GM19452 (cell line): ENCODE results near the gene SLC25A25.
A peak's percentile ranks its signal among the peaks of the same experiment; 100 is the strongest.
"Not testable (repeated sequence)": the region's sequence is repeated elsewhere in the genome, so short reads cannot be mapped to it uniquely, and the experiment has no call there.

Experiments
- ATAC-seq: cut with Tn5 transposase; IDR thresholded peaks from one replicate; pipeline ENCODE4 v1.9.1; 2021; ENCODE audit not compliant: unreplicated experiment

Gene SLC25A25

GRCh38 chr9:128067645-128068385, at the start of gene SLC25A25:
Gene SLC25A25 (plus strand): TSS chr9:128068232. CDS start chr9:128068320, 88 bp downstream.
- peak; percentile 66 for ATAC-seq

DNA sequence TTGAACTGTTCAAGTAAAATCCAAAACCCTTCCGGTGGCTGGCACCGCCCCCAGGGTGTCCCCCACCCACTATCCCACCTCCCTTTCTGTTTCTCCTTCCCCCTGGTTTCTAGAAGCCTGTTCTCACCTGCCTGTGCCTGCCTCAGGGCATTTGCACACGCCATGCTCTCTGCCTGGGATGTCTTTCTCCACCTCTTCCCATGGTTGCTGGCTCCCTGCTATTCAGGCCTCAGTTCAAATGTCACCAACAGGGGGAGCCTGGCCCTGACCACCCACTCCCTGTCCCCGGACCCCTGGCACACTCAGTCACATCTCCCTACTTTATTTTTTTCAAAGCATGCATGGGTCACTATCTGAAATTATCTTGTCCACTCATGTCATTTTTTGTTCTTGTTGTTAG, 47.3 kb upstream of the SLC25A25 start:
- ATAC-seq, result no peak

DNA sequence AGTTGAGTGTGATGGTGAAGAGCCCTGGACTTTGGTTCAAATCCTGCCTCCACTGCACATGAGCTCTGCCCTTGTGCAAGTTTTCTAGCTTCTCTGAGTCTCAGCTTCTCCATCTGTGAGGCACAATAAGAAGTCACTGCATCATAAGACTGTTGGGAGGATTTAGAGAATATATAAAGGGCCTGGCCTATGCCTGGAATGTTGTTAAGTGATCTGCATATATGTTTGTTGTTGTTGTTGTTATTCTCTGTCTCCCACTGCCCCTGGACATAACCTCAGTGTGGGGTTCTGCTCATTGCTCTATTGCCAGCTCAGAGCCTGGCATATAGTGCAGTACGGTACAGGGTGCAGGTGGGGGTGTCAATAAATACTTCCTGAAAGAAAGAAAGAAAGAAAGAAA, 46.9 kb upstream of the SLC25A25 start:
- ATAC-seq, result no peak

GRCh38 chr9:128022886-128023285, 45.1 kb upstream of the SLC25A25 start:
- ATAC-seq, result no peak

- ATAC-seq, result not testable (repeated sequence)
Observed at GRCh38 chr9:128023671-128024070, 44.4 kb upstream of the SLC25A25 start.

GRCh38 chr9:128024761-128025308, 43.2 kb upstream of the SLC25A25 start:
- no peak for ATAC-seq

DNA sequence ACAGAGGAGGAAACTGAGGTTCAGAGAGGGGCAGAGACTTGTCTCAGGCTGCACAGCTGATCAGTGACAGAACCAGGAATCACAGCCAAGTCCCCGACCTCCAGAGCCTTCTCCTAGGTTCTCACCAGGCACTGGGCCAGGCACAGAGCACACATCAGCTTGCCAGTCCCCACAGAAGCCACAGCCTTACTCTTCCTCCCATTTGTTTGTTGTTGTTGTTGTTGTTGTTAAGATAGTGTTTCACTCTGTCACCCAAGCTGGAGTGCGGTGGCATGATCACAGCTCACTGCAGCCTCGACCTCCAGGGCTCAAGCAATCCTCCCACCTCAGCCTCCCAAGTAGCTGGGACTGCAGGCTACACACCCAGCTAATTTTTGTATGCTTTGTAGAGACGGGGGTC, 42.3 kb upstream of the SLC25A25 start:
- no peak for ATAC-seq

- peak; percentile 54 for ATAC-seq
Observed at GRCh38 chr9:128026255-128026772, 41.7 kb upstream of the SLC25A25 start.

- ATAC-seq, result no peak
Observed at GRCh38 chr9:128026773-128027541, 41.1 kb upstream of the SLC25A25 start.

GRCh38 chr9:128027705-128028104, 40.3 kb upstream of the SLC25A25 start:
- ATAC-seq, result no peak

GRCh38 chr9:128033609-128034008, 34.4 kb upstream of the SLC25A25 start:
- ATAC-seq, result no peak

GRCh38 chr9:128034821-128035652, 33.0 kb upstream of the SLC25A25 start:
- ATAC-seq, result no peak

GRCh38 chr9:128036522-128036921, 31.5 kb upstream of the SLC25A25 start:
- not testable (repeated sequence) for ATAC-seq

- not testable (repeated sequence) for ATAC-seq
Observed at GRCh38 chr9:128040783-128041182, 27.2 kb upstream of the SLC25A25 start.

DNA sequence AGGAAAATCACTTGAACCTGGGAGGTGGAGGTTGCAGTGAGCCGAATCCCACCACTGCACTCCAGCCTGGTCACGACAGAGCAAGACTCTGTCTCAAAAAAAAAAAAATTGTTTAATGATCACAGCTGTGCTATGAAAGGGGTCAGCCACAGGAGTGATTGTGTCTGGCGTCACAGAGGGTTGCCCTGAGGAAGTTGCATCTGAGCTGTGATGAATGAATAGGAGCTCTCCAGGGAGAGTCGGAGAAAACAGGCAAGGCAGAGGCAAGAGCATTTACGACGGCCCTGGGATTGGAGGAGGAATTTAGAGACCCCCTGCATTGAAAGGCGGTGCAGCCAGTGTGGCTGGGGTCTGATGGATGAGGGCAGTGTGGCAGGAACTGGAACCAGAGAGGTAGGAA, 26.0 kb upstream of the SLC25A25 start:
- no peak for ATAC-seq

GRCh38 chr9:128043467-128043868, 24.6 kb upstream of the SLC25A25 start:
- ATAC-seq, result no peak

DNA sequence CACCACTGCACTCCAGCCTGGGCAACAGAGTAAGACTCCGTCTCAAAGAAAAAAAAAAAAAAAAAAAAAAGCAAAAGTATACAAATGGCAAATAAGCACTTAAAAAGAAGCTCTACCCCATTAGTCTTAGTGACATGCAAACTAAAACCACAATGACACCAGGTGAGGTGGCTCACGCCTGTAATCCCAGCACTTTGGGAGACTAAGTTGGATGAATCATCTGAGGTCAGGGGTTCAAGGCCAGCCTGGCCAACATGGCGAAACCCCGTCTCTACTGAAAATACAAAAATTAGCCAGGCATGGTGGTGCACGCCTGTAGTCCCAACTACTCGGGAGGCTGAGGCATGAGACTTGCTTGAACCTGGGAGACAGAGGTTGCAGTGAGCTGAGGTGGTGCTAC, 22.6 kb upstream of the SLC25A25 start:
- not testable (repeated sequence) for ATAC-seq

- ATAC-seq, result no peak
Observed at GRCh38 chr9:128045831-128046230, 22.2 kb upstream of the SLC25A25 start.

DNA sequence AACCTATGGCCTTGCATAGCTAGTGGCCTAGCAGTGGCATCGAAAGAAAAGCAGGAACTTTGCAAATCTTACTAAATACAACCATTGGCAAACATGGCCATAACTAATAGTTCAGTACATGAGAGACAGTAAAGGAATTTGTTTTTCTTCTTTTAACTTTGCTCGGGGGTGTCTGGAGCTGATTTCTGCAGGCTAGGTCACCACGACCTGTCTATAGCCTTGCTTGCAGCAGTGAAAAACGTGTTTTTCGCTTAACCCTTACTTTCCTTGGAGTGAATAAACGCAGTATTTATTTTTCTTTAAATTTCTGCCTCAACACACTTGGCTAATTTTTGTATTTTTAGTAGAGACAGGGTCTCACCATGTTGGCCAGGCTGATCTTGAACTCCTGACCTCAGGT, 20.8 kb upstream of the SLC25A25 start:
- no peak for ATAC-seq

DNA sequence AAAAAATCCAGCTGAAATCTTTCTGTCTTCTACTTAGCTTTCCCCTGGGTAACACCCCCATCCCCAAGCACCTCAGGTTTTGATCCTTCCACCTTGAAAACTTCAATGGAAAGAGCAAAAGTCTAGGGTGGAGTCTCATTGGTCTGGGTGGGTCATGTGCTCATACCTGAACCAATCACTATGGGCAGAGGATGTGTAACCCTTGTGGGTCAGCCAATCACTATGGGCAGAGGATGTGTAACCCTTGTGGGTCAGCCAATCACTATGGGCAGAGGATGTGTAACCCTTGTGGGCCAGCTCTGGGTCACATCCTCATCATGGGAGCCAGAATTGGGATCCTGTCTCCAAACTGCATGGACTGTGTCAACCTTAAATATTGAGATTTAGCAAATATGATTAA, 19.4 kb upstream of the SLC25A25 start:
- ATAC-seq, result no peak

- ATAC-seq, result no peak
Observed at GRCh38 chr9:128049843-128050242, 18.2 kb upstream of the SLC25A25 start.
